ENCODE measurements around the gene RPS17.

Gene RPS17

DNA sequence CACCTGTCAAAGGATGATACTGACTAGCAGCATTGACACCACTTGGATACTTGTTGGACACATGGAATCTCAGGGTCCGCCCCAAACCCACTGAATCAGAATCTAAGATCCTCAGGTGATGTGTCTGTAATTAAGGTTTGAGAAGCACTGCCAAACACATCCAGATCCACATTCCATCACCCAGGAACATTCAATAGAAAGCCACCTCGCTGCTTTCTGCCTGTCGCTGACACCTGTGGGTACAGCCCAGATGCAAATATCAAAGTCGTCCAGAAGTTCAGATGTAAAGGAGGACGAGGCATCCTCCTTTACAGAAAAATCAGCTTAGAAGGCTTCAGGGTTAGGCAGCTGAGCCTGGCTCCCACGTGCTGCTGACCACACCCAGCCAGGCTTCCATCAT is 5.2 kb upstream of the RPS17 start:
- Histone ChIP-seq H3K9ac (ENCODE audit: low read depth, low read length) (no peak overlapping the region), H3K27me3 (ENCODE audit: control insufficient read depth, insufficient read depth, low read length) (no peaks in the 10 kb centered on the region), H3K4me1 (ENCODE audit: control insufficient read depth, insufficient read depth, low read length) (peaks cover 19% of the 10 kb centered on the region), H3K4me3 (ENCODE audit: low read depth, low read length) (no peak overlapping the region), H3K9me3 (ENCODE audit: control insufficient read depth, insufficient read depth, low read length) (no peaks in the 10 kb centered on the region), H3K36me3 (ENCODE audit: control insufficient read depth, insufficient read depth, low read length) (no peaks in the 10 kb centered on the region), H3K27ac (ENCODE audit: low read depth, low read length) (no peak overlapping the region)

GRCh38 chr15:82545002-82545401 is 4.7 kb upstream of the RPS17 start:
- Histone ChIP-seq H3K9ac (ENCODE audit: low read depth, low read length) (no peak overlapping the region), H3K27me3 (ENCODE audit: control insufficient read depth, insufficient read depth, low read length) (no peaks in the 10 kb centered on the region), H3K9me3 (ENCODE audit: control insufficient read depth, insufficient read depth, low read length) (no peaks in the 10 kb centered on the region), H3K36me3 (ENCODE audit: control insufficient read depth, insufficient read depth, low read length) (no peaks in the 10 kb centered on the region), H3K27ac (ENCODE audit: low read depth, low read length) (no peak overlapping the region), H3K4me1 (ENCODE audit: control insufficient read depth, insufficient read depth, low read length) (peaks cover 19% of the 10 kb centered on the region), H3K4me3 (ENCODE audit: low read depth, low read length) (no peak overlapping the region)

- Histone ChIP-seq H3K9me3 (ENCODE audit: control insufficient read depth, insufficient read depth, low read length) (no peaks in the 10 kb centered on the region), H3K9ac (ENCODE audit: low read depth, low read length) (no peak overlapping the region), H3K36me3 (ENCODE audit: control insufficient read depth, insufficient read depth, low read length) (peaks cover 3% of the 10 kb centered on the region; the same call in 1 of the 2 replicates), H3K4me1 (ENCODE audit: control insufficient read depth, insufficient read depth, low read length) (peaks cover 19% of the 10 kb centered on the region), H3K27me3 (ENCODE audit: control insufficient read depth, insufficient read depth, low read length) (no peaks in the 10 kb centered on the region), H3K4me3 (ENCODE audit: low read depth, low read length) (no peak overlapping the region), H3K27ac (ENCODE audit: low read depth, low read length) (no peak overlapping the region)
Measured at GRCh38 chr15:82544431-82544830, 4.2 kb upstream of the RPS17 start.

DNA sequence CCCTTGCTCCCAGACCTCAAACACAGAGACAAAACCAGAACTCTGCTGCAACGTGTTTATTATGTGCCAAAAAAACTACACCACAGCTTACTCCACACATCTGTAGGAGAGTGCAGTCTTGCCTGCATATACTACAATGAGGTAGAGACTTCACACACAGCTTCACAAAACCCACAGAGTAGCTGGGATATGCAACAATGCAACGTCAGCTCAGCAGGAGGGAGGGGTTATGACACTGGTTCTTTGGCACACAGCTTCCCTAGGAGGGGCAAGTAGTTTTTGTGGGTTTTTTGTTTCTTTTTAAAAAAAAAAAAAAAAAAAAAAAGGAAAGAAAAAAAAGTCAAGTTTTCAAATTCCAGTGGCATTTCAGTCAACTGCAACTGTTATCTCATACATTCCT is 2.9 kb upstream of the RPS17 start:
- no peak overlapping the region for H3K4me3 ChIP-seq (ENCODE audit: low read depth, low read length)
- H3K9ac ChIP-seq (ENCODE audit: low read depth, low read length): no peak overlapping the region
- peaks cover 14% of the 10 kb centered on the region for H3K36me3 ChIP-seq (ENCODE audit: control insufficient read depth, insufficient read depth, low read length)
- H3K9me3 ChIP-seq (ENCODE audit: control insufficient read depth, insufficient read depth, low read length): no peaks in the 10 kb centered on the region
- peak overlapping the region; percentile 21 for H3K27ac ChIP-seq (ENCODE audit: low read depth, low read length)
- H3K27me3 ChIP-seq (ENCODE audit: control insufficient read depth, insufficient read depth, low read length): no peaks in the 10 kb centered on the region
- peaks cover 25% of the 10 kb centered on the region for H3K4me1 ChIP-seq (ENCODE audit: control insufficient read depth, insufficient read depth, low read length)

DNA sequence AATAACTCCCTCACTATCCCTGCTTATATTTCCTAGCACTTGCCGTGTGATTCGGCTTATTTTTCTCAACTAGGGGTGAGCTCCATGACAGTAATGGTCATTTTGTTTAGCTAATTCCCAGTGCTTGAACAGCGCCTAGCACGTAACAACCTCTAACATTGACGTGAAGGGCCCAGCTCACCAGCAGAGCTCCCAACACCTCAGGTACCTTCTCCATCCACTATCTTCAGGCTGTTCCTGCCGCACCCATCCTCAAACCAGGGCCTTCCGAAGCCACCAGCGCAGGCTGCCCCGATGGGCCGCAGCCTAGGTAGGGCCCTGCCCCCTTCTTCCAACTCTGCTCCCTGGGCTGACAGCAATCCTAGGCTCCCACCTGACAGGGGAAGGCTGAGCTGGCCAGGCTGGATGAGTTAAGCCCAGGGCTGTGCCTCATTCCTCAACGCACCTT is 751 bp upstream of the RPS17 start:
- Histone ChIP-seq H3K4me1 (ENCODE audit: control insufficient read depth, insufficient read depth, low read length) (peaks cover 27% of the 10 kb centered on the region), H3K9me3 (ENCODE audit: control insufficient read depth, insufficient read depth, low read length) (no peaks in the 10 kb centered on the region), H3K27me3 (ENCODE audit: control insufficient read depth, insufficient read depth, low read length) (no peaks in the 10 kb centered on the region), H3K4me3 (ENCODE audit: low read depth, low read length) (peak overlapping the region; percentile 97), H3K36me3 (ENCODE audit: control insufficient read depth, insufficient read depth, low read length) (peaks cover 36% of the 10 kb centered on the region), H3K27ac (ENCODE audit: low read depth, low read length) (peak overlapping the region; percentile 77), H3K9ac (ENCODE audit: low read depth, low read length) (peak overlapping the region; percentile 73)

DNA sequence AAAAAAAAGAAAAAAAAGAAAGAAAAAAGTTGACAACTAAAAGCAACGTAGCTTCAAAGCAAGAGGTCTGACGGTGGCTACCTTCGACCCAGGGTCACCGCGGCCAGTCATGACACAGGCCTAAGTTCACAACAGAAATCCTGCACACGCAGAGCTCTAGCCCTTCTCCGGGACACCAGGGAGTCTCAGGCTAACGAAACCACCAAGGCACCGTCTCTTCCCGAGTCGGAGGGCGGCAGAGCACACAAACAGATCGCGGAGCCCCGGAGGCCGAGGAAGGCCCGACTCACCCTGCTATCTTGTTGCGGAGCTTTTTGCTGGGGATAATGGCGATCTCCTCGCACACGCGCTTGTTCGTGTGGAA is 584 bp downstream of the RPS17 start:
- Histone ChIP-seq H3K4me1 (ENCODE audit: control insufficient read depth, insufficient read depth, low read length) (peaks cover 27% of the 10 kb centered on the region), H3K4me3 (ENCODE audit: low read depth, low read length) (peak overlapping the region; percentile 97), H3K36me3 (ENCODE audit: control insufficient read depth, insufficient read depth, low read length) (peaks cover 45% of the 10 kb centered on the region)

GRCh38 chr15:82538961-82539690 is 1.1 kb downstream of the RPS17 start:
- Histone ChIP-seq H3K9ac (ENCODE audit: low read depth, low read length) (peak overlapping the region; percentile 98), H3K9me3 (ENCODE audit: control insufficient read depth, insufficient read depth, low read length) (no peaks in the 10 kb centered on the region), H3K4me1 (ENCODE audit: control insufficient read depth, insufficient read depth, low read length) (peaks cover 27% of the 10 kb centered on the region), H3K4me3 (ENCODE audit: low read depth, low read length) (peak overlapping the region; percentile 97), H3K27ac (ENCODE audit: low read depth, low read length) (peak overlapping the region; percentile 89), H3K27me3 (ENCODE audit: control insufficient read depth, insufficient read depth, low read length) (no peaks in the 10 kb centered on the region), H3K36me3 (ENCODE audit: control insufficient read depth, insufficient read depth, low read length) (peaks cover 51% of the 10 kb centered on the region)

More for the DNA sequence above, 584 bp downstream of the RPS17 start:
- no peaks in the 10 kb centered on the region for H3K9me3 ChIP-seq (ENCODE audit: control insufficient read depth, insufficient read depth, low read length)
- no peaks in the 10 kb centered on the region for H3K27me3 ChIP-seq (ENCODE audit: control insufficient read depth, insufficient read depth, low read length)
- peak overlapping the region; percentile 98 for H3K9ac ChIP-seq (ENCODE audit: low read depth, low read length)
- peak overlapping the region; percentile 89 for H3K27ac ChIP-seq (ENCODE audit: low read depth, low read length)

GRCh38 chr15:82537351-82537908 is 2.8 kb downstream of the RPS17 start:
- H3K4me1 ChIP-seq (ENCODE audit: control insufficient read depth, insufficient read depth, low read length): peaks cover 12% of the 10 kb centered on the region
- peaks cover 67% of the 10 kb centered on the region for H3K36me3 ChIP-seq (ENCODE audit: control insufficient read depth, insufficient read depth, low read length)
- H3K27me3 ChIP-seq (ENCODE audit: control insufficient read depth, insufficient read depth, low read length): no peaks in the 10 kb centered on the region
- H3K4me3 ChIP-seq (ENCODE audit: low read depth, low read length): no peak overlapping the region
- H3K9ac ChIP-seq (ENCODE audit: low read depth, low read length): no peak overlapping the region
- H3K27ac ChIP-seq (ENCODE audit: low read depth, low read length): peak overlapping the region; percentile 2
- no peaks in the 10 kb centered on the region for H3K9me3 ChIP-seq (ENCODE audit: control insufficient read depth, insufficient read depth, low read length)

DNA sequence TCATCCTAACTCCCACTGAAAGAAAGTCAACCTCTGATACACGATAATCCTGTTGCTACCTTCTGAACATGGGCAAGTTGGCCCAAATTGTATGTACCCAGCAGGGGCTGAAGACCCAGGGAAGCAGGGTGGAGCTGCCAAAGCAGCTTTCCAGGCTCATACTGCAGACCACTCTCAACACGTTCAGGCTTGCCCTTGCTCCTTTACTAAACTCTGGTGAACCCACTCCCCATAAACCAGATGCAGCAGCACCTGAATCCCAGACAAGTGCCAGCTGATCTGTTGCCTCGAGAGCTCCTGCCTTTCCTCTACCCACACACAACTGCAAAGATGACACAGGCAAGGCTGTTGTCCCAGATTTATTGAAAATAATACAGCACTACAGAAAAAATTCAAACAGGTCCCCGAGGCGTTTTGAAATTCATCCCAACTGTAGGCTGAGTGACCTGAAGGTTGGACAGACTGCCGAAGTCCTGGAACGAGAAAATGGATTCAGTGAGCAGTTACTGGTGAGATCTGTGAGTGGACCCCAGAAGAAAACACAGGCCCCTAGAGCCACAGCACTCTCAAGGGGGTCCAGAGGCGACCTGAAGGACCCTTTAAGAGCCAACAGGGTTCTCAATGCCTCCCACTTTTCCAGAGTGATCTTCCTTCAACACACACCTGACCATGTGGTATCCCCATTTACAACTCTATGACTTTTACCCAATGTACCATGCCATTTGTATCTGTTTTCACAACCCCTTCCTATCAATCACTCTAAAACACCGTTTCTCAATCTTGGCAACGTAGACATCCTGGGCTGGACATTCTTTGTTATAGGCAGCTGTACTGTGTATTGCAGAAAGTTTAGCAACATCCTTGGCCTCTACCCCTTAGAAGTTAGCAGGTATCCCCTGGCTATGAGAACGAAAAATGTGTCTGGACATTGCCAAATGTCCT is 3.6 kb downstream of the RPS17 start:
- Histone ChIP-seq H3K4me1 (ENCODE audit: control insufficient read depth, insufficient read depth, low read length) (peaks cover 12% of the 10 kb centered on the region), H3K27me3 (ENCODE audit: control insufficient read depth, insufficient read depth, low read length) (no peaks in the 10 kb centered on the region), H3K9ac (ENCODE audit: low read depth, low read length) (no peak overlapping the region), H3K36me3 (ENCODE audit: control insufficient read depth, insufficient read depth, low read length) (peaks cover 69% of the 10 kb centered on the region), H3K9me3 (ENCODE audit: control insufficient read depth, insufficient read depth, low read length) (no peaks in the 10 kb centered on the region), H3K4me3 (ENCODE audit: low read depth, low read length) (no peak overlapping the region), H3K27ac (ENCODE audit: low read depth, low read length) (peak overlapping the region; percentile 32)

DNA sequence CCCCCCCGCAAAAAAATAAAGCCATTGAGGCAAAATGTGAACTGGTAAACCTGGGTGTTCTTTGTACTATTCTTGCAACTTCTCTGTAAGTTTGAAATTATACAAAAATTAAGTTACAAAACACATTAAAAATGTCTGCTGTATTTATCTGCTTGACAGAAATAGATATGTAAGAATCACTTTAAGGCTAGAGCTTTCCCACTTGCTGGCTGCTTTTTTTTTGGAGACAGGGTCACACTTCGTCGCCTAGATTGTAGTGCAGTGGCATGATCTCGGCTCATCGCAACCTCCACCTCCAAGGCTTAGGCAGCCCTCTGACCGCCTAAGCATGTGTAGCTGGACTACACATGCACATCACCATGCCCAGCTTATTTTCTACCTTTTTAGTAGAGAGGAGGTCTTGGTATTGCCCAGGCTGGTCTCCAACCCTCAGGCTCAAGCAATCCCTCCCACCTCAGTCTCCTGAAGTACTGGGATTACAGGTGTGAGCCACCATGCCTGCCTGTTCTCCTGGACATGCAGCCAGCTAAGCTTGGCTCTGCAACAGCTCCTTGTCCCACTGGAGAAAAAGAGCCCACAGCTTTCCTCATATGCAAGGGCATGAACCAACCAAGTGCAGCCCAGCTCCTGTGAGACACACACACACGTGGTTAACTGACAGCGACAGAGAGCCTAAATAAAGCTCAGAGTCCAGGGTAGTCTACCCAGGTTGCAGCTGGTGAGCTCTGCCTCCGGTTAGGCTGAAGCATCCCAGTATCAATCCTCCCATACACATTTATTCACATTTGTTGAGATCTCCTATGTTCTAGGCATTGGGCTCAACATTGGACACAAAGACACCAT is 4.5 kb downstream of the RPS17 start:
- Histone ChIP-seq H3K27ac (ENCODE audit: low read depth, low read length) (peak overlapping the region; percentile 32), H3K4me1 (ENCODE audit: control insufficient read depth, insufficient read depth, low read length) (peaks cover 8% of the 10 kb centered on the region), H3K36me3 (ENCODE audit: control insufficient read depth, insufficient read depth, low read length) (peaks cover 69% of the 10 kb centered on the region), H3K9me3 (ENCODE audit: control insufficient read depth, insufficient read depth, low read length) (no peaks in the 10 kb centered on the region), H3K9ac (ENCODE audit: low read depth, low read length) (no peak overlapping the region), H3K27me3 (ENCODE audit: control insufficient read depth, insufficient read depth, low read length) (no peaks in the 10 kb centered on the region), H3K4me3 (ENCODE audit: low read depth, low read length) (no peak overlapping the region)

All from HUES48 (cell line).